ENCODE data around the gene C1orf174. TPM values are rescaled to one million over a fixed set of nuclear protein-coding genes. Genes with fewer than 3 reads are reported as not detected.

The C1orf174 gene
- total RNA-seq, 1 experiment from 2014 or later: 21.1 TPM

DNA sequence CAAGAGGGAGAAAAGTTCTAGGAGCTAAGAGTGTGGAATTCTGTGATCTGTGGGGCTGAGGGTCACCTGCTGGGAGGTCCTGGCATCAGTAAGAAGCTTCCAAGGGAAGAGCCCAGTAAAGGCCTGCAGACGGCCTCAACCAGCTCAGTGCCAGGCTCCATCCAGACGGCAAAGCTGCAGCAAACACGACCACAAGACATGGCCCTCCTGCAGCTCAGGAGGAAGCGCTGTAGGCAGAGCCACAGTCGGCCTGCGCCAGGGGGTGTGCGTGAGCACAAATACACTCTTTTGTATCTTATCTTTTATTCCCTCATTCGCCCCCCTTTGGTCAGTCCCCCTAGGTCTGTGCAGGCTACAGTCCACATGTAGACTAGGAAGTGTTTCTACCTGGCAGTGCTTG is 13.4 kb downstream of the C1orf174 start:
- no CpG with 5 or more reads among the region's 8 CpGs for WGBS (ENCODE audit: extremely low coverage, insufficient read length, low lambda C conversion rate)
- no peaks in the 10 kb centered on the region for H3K9me3 Mint-ChIP-seq
- Histone ChIP-seq H3T11ph (ENCODE audit: low read length) (no peak overlapping the region), H4K8ac (replicated peaks; ENCODE audit: insufficient read length, low read depth, low read length) (no peak overlapping the region), H3K4ac (ENCODE audit: low read depth, low read length) (no peak overlapping the region), H2BK5ac (ENCODE audit: insufficient read length, low read length) (no peak overlapping the region), H3K14ac (ENCODE audit: insufficient read depth, low read length) (no peak overlapping the region), H2AK5ac (ENCODE audit: insufficient read length, low read length) (no peak overlapping the region), H3K9ac (ENCODE audit: extremely low read depth, insufficient read length, low read length) (no peak overlapping the region), H3K9me3 (ENCODE audit: control insufficient read depth, low read depth, low read length) (no peaks in the 10 kb centered on the region), H4K91ac (ENCODE audit: insufficient read length, low read depth, low read length) (no peak overlapping the region), H2BK12ac (ENCODE audit: insufficient read length, low read depth, low read length) (no peak overlapping the region), H3K23ac (ENCODE audit: insufficient read length, low read depth, low read length) (no peak overlapping the region), H2BK20ac (ENCODE audit: low read depth, low read length, poor library complexity, severe bottlenecking) (no peak overlapping the region), H3K23me2 (ENCODE audit: insufficient read length, low read depth, low read length, poor library complexity, severe bottlenecking) (no peaks in the 10 kb centered on the region), H3K56ac (ENCODE audit: insufficient read length, low read depth, low read length) (no peak overlapping the region), H3K79me1 (ENCODE audit: insufficient read depth, low read depth, low read length, poor library complexity, severe bottlenecking) (no peaks in the 10 kb centered on the region), H2BK15ac (ENCODE audit: low read depth, low read length) (no peak overlapping the region), H3K4me1 (ENCODE audit: insufficient read depth, low read length) (no peaks in the 10 kb centered on the region), H3K79me2 (ENCODE audit: insufficient read depth, low read length) (no peaks in the 10 kb centered on the region), H3K27me3 (ENCODE audit: insufficient read depth, low read length) (no peaks in the 10 kb centered on the region), H2AFZ (ENCODE audit: low read length) (no peak overlapping the region), H3K27ac (ENCODE audit: insufficient read length, low read depth, low read length) (no peak overlapping the region), H3K18ac (ENCODE audit: insufficient read length, low read depth, low read length) (no peak overlapping the region), H2BK120ac (ENCODE audit: low read depth, low read length, poor library complexity, severe bottlenecking) (no peak overlapping the region), H4K20me1 (ENCODE audit: control insufficient read depth, insufficient read depth, insufficient read length) (no peaks in the 10 kb centered on the region), H4K5ac (ENCODE audit: insufficient read length, low read depth, low read length) (no peak overlapping the region), H3K4me2 (ENCODE audit: insufficient read depth, insufficient read length, low read length) (no peak overlapping the region)
- no peak for DNase-seq
- no peaks in the 10 kb centered on the region; the same call in 1 of the 2 replicates for H3K27me3 Mint-ChIP-seq (ENCODE audit: low read depth)
- TF ChIP-seq, protein P1, sequence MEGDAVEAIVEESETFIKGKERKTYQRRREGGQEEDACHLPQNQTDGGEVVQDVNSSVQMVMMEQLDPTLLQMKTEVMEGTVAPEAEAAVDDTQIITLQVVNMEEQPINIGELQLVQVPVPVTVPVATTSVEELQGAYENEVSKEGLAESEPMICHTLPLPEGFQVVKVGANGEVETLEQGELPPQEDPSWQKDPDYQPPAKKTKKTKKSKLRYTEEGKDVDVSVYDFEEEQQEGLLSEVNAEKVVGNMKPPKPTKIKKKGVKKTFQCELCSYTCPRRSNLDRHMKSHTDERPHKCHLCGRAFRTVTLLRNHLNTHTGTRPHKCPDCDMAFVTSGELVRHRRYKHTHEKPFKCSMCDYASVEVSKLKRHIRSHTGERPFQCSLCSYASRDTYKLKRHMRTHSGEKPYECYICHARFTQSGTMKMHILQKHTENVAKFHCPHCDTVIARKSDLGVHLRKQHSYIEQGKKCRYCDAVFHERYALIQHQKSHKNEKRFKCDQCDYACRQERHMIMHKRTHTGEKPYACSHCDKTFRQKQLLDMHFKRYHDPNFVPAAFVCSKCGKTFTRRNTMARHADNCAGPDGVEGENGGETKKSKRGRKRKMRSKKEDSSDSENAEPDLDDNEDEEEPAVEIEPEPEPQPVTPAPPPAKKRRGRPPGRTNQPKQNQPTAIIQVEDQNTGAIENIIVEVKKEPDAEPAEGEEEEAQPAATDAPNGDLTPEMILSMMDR (conservative IDR thresholded peaks at IDR 0.05): no peak
- H3K36me3 Mint-ChIP-seq (ENCODE audit: insufficient read depth in 1 of 3, low read depth in 3 of 3): peaks cover 16 to 54% (median 31%) of the 10 kb centered on the region in 3 experiments; a peak in 6 of 7 replicates
- no peak overlapping the region for H3K4me3 Mint-ChIP-seq
- no peaks in the 10 kb centered on the region for H3K4me1 Mint-ChIP-seq
- H3K27ac Mint-ChIP-seq: peak overlapping the region in 2 of 3 experiments; percentile 15 to 38; a peak in 2 of 7 replicates
